ENCODE data around the gene CEP131. TPM values are rescaled to one million over a fixed set of nuclear protein-coding genes. Genes with fewer than 3 reads are reported as not detected.
A peak's percentile ranks its signal among the peaks of the same experiment; 100 is the strongest.

Gene CEP131
- total RNA-seq, 1 donor from 2014 or later: 4.6 TPM

GRCh38 chr17:81200201-81200600 is 22.6 kb downstream of the CEP131 start:
- no peak for DNase-seq (ENCODE audit: low spot score)

GRCh38 chr17:81199482-81199830 is 23.3 kb downstream of the CEP131 start:
- DNase-seq (ENCODE audit: low spot score): no peak

GRCh38 chr17:81198826-81199481 is 23.8 kb downstream of the CEP131 start:
- no peak for DNase-seq (ENCODE audit: low spot score)

- no peak for DNase-seq (ENCODE audit: low spot score)
Observed at GRCh38 chr17:81197831-81198490, 24.8 kb downstream of the CEP131 start.

- DNase-seq (ENCODE audit: low spot score): no peak
Observed at GRCh38 chr17:81197409-81197795, 25.4 kb downstream of the CEP131 start.

- no peak for DNase-seq (ENCODE audit: low spot score)
Observed at GRCh38 chr17:81196505-81197408, 26.0 kb downstream of the CEP131 start.

GRCh38 chr17:81195941-81196495 is 26.7 kb downstream of the CEP131 start:
- DNase-seq (ENCODE audit: low spot score): no peak

GRCh38 chr17:81194941-81195901 is 27.5 kb downstream of the CEP131 start:
- no peak for DNase-seq (ENCODE audit: low spot score)

- no peak for DNase-seq (ENCODE audit: low spot score)
Observed at GRCh38 chr17:81194225-81194760, 28.5 kb downstream of the CEP131 start.

GRCh38 chr17:81193470-81194224 is 29.1 kb downstream of the CEP131 start:
- DNase-seq (ENCODE audit: low spot score): peak; percentile 56

- DNase-seq (ENCODE audit: low spot score): no peak
Observed at GRCh38 chr17:81193051-81193410, 29.7 kb downstream of the CEP131 start.

GRCh38 chr17:81192386-81193050 is 30.2 kb downstream of the CEP131 start:
- DNase-seq (ENCODE audit: low spot score): no peak

GRCh38 chr17:81191646-81192045 is 31.1 kb downstream of the CEP131 start:
- no peak for DNase-seq (ENCODE audit: low spot score)

GRCh38 chr17:81191116-81191515 is 31.6 kb downstream of the CEP131 start:
- no peak for DNase-seq (ENCODE audit: low spot score)

- DNase-seq (ENCODE audit: low spot score): no peak
Observed at GRCh38 chr17:81190591-81190990, 32.2 kb downstream of the CEP131 start.

- DNase-seq (ENCODE audit: low spot score): no peak
Observed at GRCh38 chr17:81189670-81190530, 32.9 kb downstream of the CEP131 start.

- DNase-seq (ENCODE audit: low spot score): no peak
Observed at GRCh38 chr17:81189016-81189415, 33.7 kb downstream of the CEP131 start.

GRCh38 chr17:81188491-81188840 is 34.3 kb downstream of the CEP131 start:
- no peak for DNase-seq (ENCODE audit: low spot score)
